ENCODE measurements around the gene ABL1.

ABL1 gene

DNA sequence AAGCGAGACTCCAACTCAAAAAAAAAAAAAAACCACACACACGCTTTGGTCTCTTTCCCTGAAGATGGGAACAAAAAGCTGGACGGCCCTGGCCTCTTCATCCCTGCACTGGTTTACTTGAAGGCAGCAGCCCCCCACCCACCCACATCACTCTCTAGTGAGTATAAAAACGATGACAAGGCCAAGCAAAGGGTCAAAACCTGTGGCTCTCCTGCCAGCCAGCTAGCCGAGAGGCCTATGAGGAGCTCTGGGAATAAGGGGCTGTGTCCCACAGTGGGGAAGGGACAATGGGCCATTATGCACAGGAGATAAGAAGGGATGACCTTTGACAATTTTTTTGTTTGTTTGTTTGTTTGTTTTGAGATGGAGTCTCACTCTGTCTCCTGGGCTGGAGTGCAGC, 48.4 kb downstream of the ABL1 start:
- no peaks in the 10 kb centered on the region for H3K9me2 ChIP-seq (ENCODE audit: low read depth, low read length)
- H3K4me2 ChIP-seq (ENCODE audit: low read length), result no peak overlapping the region
- H3K9me3 ChIP-seq (ENCODE audit: low read length), result no peaks in the 10 kb centered on the region
- H2AFZ ChIP-seq (ENCODE audit: low read length), result no peak overlapping the region
- no peaks in the 10 kb centered on the region for H3K4me1 ChIP-seq (ENCODE audit: insufficient read depth, low read length, severe bottlenecking)
- no peaks in the 10 kb centered on the region for H3F3A ChIP-seq (ENCODE audit: insufficient read depth, low read length)
- TF ChIP-seq EZH2 (IDR thresholded peaks at IDR 0.05; ENCODE audit: borderline replicate concordance, low read length) (no peak), CTCF (IDR thresholded peaks at IDR 0.05; ENCODE audit: low read length) (no peak)
- H3K4me3 ChIP-seq (ENCODE audit: low read depth, low read length, poor library complexity, severe bottlenecking), result no peak overlapping the region
- no peak overlapping the region for H3K9ac ChIP-seq (ENCODE audit: low read length)
- H3K27ac ChIP-seq (ENCODE audit: low read depth, low read length, poor library complexity, severe bottlenecking), result no peak overlapping the region
- no peaks in the 10 kb centered on the region for H3K27me3 ChIP-seq (ENCODE audit: insufficient read depth, low read length)
- peaks cover 17% of the 10 kb centered on the region; the same call in 1 of the 2 replicates for H3K36me3 ChIP-seq (ENCODE audit: insufficient read depth, low read length)
- H3K79me2 ChIP-seq (ENCODE audit: insufficient read depth, low read length), result no peaks in the 10 kb centered on the region
- no peaks in the 10 kb centered on the region for H4K20me1 ChIP-seq (ENCODE audit: insufficient read depth, low read length)

DNA sequence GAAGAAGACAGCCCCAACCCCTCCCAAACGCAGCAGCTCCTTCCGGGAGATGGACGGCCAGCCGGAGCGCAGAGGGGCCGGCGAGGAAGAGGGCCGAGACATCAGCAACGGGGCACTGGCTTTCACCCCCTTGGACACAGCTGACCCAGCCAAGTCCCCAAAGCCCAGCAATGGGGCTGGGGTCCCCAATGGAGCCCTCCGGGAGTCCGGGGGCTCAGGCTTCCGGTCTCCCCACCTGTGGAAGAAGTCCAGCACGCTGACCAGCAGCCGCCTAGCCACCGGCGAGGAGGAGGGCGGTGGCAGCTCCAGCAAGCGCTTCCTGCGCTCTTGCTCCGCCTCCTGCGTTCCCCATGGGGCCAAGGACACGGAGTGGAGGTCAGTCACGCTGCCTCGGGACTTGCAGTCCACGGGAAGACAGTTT, 49.1 kb downstream of the ABL1 start:
- H3K27ac ChIP-seq (ENCODE audit: low read depth, low read length, poor library complexity, severe bottlenecking), result no peak overlapping the region
- no peaks in the 10 kb centered on the region for H3K79me2 ChIP-seq (ENCODE audit: insufficient read depth, low read length)
- H3K27me3 ChIP-seq (ENCODE audit: insufficient read depth, low read length), result no peaks in the 10 kb centered on the region
- TF ChIP-seq CTCF (IDR thresholded peaks at IDR 0.05; ENCODE audit: low read length) (no peak), EZH2 (IDR thresholded peaks at IDR 0.05; ENCODE audit: borderline replicate concordance, low read length) (no peak)
- H2AFZ ChIP-seq (ENCODE audit: low read length), result no peak overlapping the region
- no peaks in the 10 kb centered on the region for H3K9me3 ChIP-seq (ENCODE audit: low read length)
- H3K4me2 ChIP-seq (ENCODE audit: low read length), result no peak overlapping the region
- no peak overlapping the region for H3K4me3 ChIP-seq (ENCODE audit: low read depth, low read length, poor library complexity, severe bottlenecking)
- peaks cover 16% of the 10 kb centered on the region; the same call in 1 of the 2 replicates for H3K36me3 ChIP-seq (ENCODE audit: insufficient read depth, low read length)
- H3F3A ChIP-seq (ENCODE audit: insufficient read depth, low read length), result no peaks in the 10 kb centered on the region
- H3K9ac ChIP-seq (ENCODE audit: low read length), result no peak overlapping the region
- H4K20me1 ChIP-seq (ENCODE audit: insufficient read depth, low read length), result no peaks in the 10 kb centered on the region
- H3K4me1 ChIP-seq (ENCODE audit: insufficient read depth, low read length, severe bottlenecking), result no peaks in the 10 kb centered on the region
- H3K9me2 ChIP-seq (ENCODE audit: low read depth, low read length), result no peaks in the 10 kb centered on the region

DNA sequence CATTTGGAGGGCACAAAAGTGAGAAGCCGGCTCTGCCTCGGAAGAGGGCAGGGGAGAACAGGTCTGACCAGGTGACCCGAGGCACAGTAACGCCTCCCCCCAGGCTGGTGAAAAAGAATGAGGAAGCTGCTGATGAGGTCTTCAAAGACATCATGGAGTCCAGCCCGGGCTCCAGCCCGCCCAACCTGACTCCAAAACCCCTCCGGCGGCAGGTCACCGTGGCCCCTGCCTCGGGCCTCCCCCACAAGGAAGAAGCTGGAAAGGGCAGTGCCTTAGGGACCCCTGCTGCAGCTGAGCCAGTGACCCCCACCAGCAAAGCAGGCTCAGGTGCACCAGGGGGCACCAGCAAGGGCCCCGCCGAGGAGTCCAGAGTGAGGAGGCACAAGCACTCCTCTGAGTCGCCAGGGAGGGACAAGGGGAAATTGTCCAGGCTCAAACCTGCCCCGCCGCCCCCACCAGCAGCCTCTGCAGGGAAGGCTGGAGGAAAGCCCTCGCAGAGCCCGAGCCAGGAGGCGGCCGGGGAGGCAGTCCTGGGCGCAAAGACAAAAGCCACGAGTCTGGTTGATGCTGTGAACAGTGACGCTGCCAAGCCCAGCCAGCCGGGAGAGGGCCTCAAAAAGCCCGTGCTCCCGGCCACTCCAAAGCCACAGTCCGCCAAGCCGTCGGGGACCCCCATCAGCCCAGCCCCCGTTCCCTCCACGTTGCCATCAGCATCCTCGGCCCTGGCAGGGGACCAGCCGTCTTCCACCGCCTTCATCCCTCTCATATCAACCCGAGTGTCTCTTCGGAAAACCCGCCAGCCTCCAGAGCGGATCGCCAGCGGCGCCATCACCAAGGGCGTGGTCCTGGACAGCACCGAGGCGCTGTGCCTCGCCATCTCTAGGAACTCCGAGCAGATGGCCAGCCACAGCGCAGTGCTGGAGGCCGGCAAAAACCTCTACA, 49.8 kb downstream of the ABL1 start:
- Histone ChIP-seq H4K20me1 (ENCODE audit: insufficient read depth, low read length) (no peaks in the 10 kb centered on the region), H3K79me2 (ENCODE audit: insufficient read depth, low read length) (no peaks in the 10 kb centered on the region), H3K36me3 (ENCODE audit: insufficient read depth, low read length) (peaks cover 13% of the 10 kb centered on the region; the same call in 1 of the 2 replicates), H2AFZ (ENCODE audit: low read length) (no peak overlapping the region), H3K27me3 (ENCODE audit: insufficient read depth, low read length) (no peaks in the 10 kb centered on the region), H3K4me1 (ENCODE audit: insufficient read depth, low read length, severe bottlenecking) (no peaks in the 10 kb centered on the region), H3K4me3 (ENCODE audit: low read depth, low read length, poor library complexity, severe bottlenecking) (no peak overlapping the region), H3K27ac (ENCODE audit: low read depth, low read length, poor library complexity, severe bottlenecking) (no peak overlapping the region), H3K4me2 (ENCODE audit: low read length) (no peak overlapping the region), H3K9ac (ENCODE audit: low read length) (no peak overlapping the region), H3K9me2 (ENCODE audit: low read depth, low read length) (no peaks in the 10 kb centered on the region), H3F3A (ENCODE audit: insufficient read depth, low read length) (no peaks in the 10 kb centered on the region), H3K9me3 (ENCODE audit: low read length) (no peaks in the 10 kb centered on the region)
- TF ChIP-seq EZH2 (IDR thresholded peaks at IDR 0.05; ENCODE audit: borderline replicate concordance, low read length) (no peak), CTCF (IDR thresholded peaks at IDR 0.05; ENCODE audit: low read length) (no peak)

Measured in OCI-LY1 (cell line).